CD1c-positive myeloid dendritic cell (primary cell): Measurements from ENCODE around the gene MPHOSPH10.
"Not testable (repeated sequence)": the region's sequence is repeated elsewhere in the genome, so short reads cannot be mapped to it uniquely, and the experiment has no call there.

ENCODE experiments used
- DNase-seq: peaks from one replicate; pipeline ENCODE4 v3.0.0-alpha.2; 2016; ENCODE audit errors: extremely low spot score

MPHOSPH10 gene

DNA sequence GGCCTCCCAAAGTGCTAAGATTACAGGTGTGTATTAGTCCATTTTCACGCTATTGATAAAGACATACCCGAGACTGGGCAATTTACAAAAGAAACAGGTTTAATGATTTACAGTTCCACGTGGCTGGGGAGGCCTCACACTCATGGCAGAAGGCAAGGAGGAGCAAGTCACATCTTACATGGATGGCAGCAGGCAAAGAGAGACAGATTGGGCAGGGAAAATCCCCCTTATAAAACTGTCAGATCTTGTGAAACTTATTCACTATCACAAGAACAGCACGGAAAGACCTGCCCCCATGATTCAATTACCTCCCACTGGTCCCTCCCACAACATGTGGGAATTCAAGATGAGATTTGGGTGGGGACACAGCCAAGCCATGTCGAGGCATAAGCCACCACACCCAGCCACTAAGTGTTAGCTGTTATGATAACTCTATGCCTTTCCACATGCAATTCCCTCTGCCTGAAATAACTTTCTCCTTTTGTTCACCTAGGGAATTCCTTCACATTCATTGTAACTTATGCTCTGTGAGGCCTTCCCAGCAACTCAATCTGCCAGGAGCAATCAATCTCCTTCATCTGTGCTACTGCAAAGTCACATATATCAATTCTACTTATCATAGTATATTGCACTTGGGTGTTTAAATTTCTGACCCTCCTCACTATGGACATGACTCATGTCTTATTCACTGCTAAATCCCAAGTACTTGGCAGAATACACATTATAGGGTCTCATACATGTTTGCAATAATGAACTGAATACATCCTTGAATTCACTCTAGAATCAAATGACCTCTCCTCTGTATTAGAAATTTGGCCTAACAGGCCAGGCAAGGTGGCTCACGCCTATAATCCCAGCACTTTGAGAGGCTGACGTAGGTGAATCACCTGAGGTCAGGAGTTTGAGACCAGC is 7.8 kb upstream of the MPHOSPH10 start:
- DNase-seq: no peak

DNA sequence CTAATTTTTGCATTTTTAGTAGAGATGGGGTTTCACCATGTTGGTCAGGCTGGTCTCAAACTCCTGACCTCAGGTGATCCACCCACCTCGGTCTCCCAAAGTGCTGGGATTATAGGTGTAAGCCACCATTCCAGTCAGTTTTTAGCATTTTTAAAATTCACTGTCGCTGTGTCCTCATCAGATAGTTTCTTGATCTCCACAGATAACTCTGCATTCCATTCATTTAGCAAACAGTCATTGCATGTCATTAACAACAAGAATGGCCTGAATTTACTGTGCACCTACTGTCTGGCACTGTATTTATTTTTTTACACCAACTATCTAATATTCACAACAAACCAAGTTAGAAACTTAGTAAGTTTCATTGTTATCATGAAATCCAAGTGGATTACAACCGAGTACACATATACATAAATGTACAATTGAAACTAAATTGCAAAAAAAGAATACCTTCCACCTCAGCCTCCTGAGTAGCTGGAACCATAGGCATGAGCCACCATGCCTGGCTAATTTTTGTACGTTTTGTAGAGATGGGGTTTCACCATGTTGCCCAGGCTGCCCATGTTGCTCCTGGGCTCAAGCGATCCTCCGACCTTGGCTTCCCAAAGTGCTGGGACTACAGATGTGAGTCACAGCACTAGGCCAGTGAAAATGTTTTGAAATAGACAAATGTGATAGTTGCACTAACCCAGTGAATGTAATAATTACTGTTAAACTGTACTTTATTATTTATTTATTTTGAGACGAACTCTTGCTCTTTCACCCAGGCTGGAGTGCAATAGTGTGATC is 4.7 kb upstream of the MPHOSPH10 start:
- DNase-seq: no peak

- DNase-seq: no peak
Observed at GRCh38 chr2:71126957-71127356, 3.5 kb upstream of the MPHOSPH10 start.

DNA sequence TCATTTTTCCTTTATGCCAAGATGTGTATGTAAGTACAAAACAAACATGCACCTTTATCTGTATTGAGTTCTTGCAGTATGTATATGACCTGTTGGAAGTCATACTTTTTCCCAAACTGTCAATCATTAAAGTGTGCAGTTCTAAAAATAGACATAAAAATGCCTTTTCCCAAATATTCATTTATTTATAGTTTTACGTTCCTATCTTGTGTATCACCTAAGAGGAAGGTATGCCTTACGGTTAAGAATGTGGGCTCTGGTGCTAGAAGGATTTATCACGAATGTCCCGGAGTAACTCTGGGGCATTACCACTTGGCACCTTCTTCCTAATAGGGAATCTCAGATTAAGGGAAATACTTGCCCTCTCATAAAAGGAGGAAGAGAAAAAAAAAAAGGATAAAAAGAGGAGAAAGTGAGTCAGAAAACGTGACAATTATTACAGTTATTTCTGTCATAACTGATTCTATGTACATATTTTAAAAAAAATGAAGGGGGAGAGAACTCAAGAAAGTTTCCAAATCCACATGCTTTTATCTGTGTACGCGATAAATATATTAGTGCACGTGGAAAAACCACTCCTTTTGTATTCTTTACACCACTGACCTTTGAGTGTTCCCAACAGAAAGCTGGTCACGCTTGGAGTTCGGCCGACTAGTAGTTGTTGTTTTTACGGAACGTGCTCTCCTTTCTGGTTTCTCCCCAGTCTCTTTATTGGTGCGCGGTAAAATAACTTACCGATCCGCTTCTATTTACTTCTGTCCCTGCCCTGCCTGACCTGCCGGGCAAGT is 1.1 kb upstream of the MPHOSPH10 start:
- peak; percentile 2 for DNase-seq

DNA sequence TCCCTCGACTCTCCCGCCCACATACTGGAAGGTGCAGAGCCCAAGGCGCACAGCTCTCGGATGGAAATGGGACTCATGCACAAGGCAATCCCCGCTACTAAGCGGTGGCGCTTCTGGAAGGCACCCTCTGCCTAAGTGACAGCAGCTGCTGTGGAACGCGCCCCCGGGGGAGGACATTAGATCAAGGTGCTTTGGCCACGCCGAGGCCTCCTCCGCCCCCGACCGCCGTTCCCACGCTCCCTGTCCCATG is 607 bp upstream of the MPHOSPH10 start:
- peak; percentile 71 for DNase-seq

DNA sequence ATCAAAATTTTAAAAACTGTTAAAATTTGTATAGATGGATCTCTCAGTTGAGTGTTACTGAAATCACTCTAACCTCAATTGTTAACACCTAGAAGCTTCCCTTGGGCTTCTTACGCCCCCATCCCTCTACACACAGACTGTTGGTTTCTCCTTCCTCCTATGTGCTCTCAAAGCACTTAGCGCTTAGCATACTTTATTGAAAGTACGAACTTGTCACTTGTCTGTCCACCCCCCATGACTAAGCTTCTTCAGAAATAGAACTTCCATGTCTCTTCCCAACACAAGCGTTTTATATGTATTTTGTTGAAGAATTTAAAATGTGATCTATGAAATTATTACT is 441 bp downstream of the MPHOSPH10 start:
- peak; percentile 39 for DNase-seq

- DNase-seq: not testable (repeated sequence)
Observed at GRCh38 chr2:71131387-71132166, 1.1 kb downstream of the MPHOSPH10 start.

DNA sequence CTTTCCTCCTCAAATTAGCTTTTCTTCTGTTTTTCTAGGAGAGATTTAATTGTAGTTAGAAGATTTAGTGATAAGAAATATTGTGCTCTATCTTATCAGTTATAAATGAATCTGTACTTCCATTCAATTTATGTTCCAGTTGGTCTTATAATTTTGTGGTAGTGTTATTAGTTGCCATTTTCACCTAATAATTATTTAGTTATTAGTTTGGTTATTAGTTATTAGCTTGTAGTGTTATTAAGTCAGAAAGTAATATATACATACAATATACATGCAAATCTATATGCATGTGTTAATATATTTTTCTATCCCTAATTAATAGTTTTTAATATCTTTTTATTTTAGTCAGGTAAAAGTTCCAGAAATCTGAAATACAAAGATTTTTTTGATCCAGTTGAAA is 3.2 kb downstream of the MPHOSPH10 start:
- no peak for DNase-seq

DNA sequence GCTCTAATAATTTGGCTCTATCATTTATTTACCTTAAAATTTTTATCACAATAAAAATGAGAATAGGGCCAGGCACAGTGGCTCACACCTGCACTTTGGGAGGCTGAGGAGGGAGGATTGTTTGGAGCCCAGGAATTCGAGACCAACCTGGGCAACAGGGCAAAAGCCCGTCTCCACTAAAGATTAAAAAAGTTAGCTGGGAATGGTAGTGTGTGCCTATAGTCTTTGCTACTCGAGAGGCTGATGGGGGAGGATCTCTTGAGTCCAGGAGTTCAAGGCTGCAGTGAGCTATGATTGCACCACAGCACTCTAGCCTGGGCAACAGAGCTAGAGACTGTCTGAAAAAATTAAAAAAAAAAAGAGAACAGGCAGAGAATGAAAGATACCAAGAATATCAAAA is 5.7 kb downstream of the MPHOSPH10 start:
- DNase-seq: no peak

DNA sequence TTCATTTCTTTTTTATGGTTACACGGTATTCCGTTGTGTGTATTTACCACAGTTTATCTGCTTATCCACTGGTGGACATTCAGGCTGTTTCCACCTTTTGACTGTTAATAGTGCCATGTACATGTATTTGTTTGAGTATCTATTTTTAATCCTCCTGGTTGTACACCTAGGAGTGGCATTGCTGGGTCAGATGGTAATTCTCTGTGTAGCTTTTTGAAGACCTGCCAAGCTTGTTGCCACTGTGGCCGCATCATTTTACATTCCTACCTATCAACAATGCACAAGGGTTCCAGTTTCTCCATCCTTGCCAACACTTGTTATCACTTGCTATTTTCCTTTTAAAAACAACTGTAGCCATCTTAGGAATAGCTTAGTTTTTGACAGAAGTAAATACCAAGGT is 13.3 kb downstream of the MPHOSPH10 start:
- no peak for DNase-seq

- DNase-seq: no peak
Observed at GRCh38 chr2:71148506-71149063, 18.2 kb downstream of the MPHOSPH10 start.

GRCh38 chr2:71150082-71150816 is 19.8 kb downstream of the MPHOSPH10 start:
- no peak for DNase-seq

- no peak for DNase-seq
Observed at GRCh38 chr2:71151620-71152019, 21.2 kb downstream of the MPHOSPH10 start.

GRCh38 chr2:71153585-71154224 is 23.3 kb downstream of the MPHOSPH10 start:
- no peak for DNase-seq

DNA sequence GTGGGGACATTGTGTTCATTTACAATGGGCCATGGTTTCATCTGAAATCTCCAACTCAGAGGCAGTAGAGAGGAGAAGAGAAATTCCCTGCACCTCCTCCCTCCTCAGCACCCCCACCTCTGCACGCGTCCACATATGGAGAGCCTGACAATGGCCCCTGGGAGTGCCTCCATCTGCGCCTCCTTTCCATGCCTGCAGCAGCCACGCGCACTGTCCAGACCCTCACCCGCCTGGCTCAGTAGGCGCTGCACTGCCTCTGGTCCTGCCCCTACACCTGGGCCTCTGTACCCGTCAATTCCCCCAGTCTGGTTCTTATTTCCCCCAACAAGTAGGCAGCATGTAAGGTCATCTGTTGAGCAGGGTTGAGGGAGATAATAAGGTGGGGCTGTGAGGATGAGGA is 23.8 kb downstream of the MPHOSPH10 start:
- no peak for DNase-seq

- no peak for DNase-seq
Observed at GRCh38 chr2:71154798-71155197, 24.4 kb downstream of the MPHOSPH10 start.

- DNase-seq: no peak
Observed at GRCh38 chr2:71155846-71156245, 25.4 kb downstream of the MPHOSPH10 start.

DNA sequence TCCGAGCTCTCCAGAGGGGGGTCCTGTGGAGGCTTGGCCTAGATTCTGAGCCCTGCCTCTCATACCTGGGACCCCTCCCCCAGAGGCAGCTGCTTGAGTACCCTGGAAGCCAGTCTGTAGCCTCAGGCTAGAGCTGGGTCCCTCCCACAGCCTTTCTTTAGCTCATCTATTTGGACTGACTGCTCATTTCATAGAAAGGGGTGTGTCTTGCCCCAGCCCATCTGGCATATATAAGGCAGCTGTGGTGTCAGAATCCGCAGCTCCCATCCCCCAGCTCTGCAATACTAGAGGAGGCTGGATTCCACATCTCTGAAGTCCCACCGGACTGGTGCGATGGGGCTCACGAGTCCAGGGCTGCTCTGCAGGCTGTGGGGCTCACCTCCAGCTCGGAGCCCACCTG is 26.1 kb downstream of the MPHOSPH10 start:
- DNase-seq: no peak

- peak; percentile 27 for DNase-seq
Observed at GRCh38 chr2:71157124-71157793, 26.8 kb downstream of the MPHOSPH10 start.

DNA sequence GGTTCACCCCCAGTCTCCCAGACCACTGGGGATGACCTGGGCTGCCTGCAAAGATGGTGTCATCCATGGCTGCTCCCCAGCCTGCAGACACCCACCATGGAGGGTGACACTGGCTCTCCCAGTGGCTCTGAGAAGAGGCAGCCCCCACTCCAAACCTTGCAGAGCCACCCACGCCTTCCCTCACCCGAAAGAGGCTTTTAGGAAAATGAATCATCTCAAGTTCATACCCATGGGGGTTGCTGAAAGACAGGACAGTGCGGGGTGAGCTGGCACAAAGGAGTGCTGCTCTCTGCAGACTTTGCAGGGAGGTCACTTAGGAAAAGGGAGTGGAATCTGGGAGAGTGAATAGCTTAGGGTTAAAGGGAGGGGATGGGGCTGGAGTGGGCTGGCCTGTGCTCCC is 36.4 kb downstream of the MPHOSPH10 start:
- no peak for DNase-seq
